ENCODE data around the gene SECISBP2.

DNA sequence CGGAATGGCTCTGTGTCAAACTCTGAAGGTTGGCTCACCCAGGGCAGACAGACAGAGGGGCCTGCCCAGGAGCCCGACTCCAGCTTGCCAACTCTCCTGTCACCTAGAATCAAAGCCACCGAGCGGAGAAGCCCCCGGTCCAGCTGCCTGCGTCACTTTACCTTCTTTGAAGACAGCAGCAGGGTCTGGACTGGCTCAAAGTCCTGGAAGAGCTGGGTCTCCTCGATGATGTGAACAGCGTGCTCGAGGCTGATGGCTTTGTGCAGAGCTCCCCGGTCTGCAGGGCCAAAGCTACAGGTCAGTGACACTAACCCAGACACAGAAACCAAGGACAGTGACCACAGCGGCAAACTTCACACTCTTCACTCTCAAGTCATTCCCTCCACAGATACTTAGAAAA is 67.9 kb downstream of the SECISBP2 start:
- TF ChIP-seq ZNF510 (tag by site-specific recombination; IDR thresholded peaks at IDR 0.05; ENCODE audit: insufficient replicate concordance): no peak
- TF ChIP-seq, protein P1, sequence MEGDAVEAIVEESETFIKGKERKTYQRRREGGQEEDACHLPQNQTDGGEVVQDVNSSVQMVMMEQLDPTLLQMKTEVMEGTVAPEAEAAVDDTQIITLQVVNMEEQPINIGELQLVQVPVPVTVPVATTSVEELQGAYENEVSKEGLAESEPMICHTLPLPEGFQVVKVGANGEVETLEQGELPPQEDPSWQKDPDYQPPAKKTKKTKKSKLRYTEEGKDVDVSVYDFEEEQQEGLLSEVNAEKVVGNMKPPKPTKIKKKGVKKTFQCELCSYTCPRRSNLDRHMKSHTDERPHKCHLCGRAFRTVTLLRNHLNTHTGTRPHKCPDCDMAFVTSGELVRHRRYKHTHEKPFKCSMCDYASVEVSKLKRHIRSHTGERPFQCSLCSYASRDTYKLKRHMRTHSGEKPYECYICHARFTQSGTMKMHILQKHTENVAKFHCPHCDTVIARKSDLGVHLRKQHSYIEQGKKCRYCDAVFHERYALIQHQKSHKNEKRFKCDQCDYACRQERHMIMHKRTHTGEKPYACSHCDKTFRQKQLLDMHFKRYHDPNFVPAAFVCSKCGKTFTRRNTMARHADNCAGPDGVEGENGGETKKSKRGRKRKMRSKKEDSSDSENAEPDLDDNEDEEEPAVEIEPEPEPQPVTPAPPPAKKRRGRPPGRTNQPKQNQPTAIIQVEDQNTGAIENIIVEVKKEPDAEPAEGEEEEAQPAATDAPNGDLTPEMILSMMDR (tag by site-specific recombination; IDR thresholded peaks at IDR 0.05): no peak
- no peak for TF ChIP-seq ZNF24 (tag by site-specific recombination; IDR thresholded peaks at IDR 0.05)
- TF ChIP-seq ZNF324 (tag by site-specific recombination; IDR thresholded peaks at IDR 0.05): no peak
- no peak for TF ChIP-seq KLF9 (tag by site-specific recombination; IDR thresholded peaks at IDR 0.05; ENCODE audit: low read depth)
- no peak for TF ChIP-seq BCL11B (tag by site-specific recombination; IDR thresholded peaks at IDR 0.05; ENCODE audit: low read depth)
- no peak for TF ChIP-seq ZBTB21 (tag by site-specific recombination; IDR thresholded peaks at IDR 0.05)
- TF ChIP-seq, protein P2, sequence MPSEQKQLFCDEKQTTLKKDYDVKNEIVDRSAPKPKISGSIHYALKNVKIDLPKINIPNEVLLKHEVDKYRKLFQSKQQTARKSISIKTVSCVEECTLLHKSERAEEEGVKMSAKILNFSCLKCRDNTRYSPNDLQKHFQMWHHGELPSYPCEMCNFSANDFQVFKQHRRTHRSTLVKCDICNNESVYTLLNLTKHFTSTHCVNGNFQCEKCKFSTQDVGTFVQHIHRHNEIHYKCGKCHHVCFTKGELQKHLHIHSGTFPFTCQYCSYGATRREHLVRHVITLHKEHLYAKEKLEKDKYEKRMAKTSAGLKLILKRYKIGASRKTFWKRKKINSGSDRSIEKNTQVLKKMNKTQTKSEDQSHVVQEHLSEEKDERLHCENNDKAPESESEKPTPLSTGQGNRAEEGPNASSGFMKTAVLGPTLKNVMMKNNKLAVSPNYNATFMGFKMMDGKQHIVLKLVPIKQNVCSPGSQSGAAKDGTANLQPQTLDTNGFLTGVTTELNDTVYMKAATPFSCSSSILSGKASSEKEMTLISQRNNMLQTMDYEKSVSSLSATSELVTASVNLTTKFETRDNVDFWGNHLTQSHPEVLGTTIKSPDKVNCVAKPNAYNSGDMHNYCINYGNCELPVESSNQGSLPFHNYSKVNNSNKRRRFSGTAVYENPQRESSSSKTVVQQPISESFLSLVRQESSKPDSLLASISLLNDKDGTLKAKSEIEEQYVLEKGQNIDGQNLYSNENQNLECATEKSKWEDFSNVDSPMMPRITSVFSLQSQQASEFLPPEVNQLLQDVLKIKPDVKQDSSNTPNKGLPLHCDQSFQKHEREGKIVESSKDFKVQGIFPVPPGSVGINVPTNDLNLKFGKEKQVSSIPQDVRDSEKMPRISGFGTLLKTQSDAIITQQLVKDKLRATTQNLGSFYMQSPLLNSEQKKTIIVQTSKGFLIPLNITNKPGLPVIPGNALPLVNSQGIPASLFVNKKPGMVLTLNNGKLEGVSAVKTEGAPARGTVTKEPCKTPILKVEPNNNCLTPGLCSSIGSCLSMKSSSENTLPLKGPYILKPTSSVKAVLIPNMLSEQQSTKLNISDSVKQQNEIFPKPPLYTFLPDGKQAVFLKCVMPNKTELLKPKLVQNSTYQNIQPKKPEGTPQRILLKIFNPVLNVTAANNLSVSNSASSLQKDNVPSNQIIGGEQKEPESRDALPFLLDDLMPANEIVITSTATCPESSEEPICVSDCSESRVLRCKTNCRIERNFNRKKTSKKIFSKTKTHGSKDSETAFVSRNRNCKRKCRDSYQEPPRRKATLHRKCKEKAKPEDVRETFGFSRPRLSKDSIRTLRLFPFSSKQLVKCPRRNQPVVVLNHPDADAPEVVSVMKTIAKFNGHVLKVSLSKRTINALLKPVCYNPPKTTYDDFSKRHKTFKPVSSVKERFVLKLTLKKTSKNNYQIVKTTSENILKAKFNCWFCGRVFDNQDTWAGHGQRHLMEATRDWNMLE (tag by site-specific recombination; conservative IDR thresholded peaks at IDR 0.05; ENCODE audit: low read depth): no peak
- TF ChIP-seq ZNF140 (tag by site-specific recombination; IDR thresholded peaks at IDR 0.05): no peak
